GM12873 (cell line): ENCODE data around the gene ZSCAN23.

Source experiments
- TF ChIP-seq, protein P1 (sequence below): IDR thresholded peaks from 2 replicates; pipeline ENCODE4 v1.5.1; 2012; ENCODE audit warnings: low read depth, mild to moderate bottlenecking, moderate library complexity, low read length, control low read depth; ENCODE audit not compliant: insufficient read depth; ENCODE audit errors: missing control alignments

ZSCAN23 gene

GRCh38 chr6:28443112-28443773, at the start of gene ZSCAN23:
Gene ZSCAN23, minus strand, starts transcription at chr6:28443491. Its CDS starts 7,225 bp downstream, at chr6:28436266.
- TF ChIP-seq, protein P1, sequence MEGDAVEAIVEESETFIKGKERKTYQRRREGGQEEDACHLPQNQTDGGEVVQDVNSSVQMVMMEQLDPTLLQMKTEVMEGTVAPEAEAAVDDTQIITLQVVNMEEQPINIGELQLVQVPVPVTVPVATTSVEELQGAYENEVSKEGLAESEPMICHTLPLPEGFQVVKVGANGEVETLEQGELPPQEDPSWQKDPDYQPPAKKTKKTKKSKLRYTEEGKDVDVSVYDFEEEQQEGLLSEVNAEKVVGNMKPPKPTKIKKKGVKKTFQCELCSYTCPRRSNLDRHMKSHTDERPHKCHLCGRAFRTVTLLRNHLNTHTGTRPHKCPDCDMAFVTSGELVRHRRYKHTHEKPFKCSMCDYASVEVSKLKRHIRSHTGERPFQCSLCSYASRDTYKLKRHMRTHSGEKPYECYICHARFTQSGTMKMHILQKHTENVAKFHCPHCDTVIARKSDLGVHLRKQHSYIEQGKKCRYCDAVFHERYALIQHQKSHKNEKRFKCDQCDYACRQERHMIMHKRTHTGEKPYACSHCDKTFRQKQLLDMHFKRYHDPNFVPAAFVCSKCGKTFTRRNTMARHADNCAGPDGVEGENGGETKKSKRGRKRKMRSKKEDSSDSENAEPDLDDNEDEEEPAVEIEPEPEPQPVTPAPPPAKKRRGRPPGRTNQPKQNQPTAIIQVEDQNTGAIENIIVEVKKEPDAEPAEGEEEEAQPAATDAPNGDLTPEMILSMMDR, result no peak

- TF ChIP-seq, protein P1, result no peak
Measured at GRCh38 chr6:28491984-28492317, 48.7 kb upstream of the ZSCAN23 start.

DNA sequence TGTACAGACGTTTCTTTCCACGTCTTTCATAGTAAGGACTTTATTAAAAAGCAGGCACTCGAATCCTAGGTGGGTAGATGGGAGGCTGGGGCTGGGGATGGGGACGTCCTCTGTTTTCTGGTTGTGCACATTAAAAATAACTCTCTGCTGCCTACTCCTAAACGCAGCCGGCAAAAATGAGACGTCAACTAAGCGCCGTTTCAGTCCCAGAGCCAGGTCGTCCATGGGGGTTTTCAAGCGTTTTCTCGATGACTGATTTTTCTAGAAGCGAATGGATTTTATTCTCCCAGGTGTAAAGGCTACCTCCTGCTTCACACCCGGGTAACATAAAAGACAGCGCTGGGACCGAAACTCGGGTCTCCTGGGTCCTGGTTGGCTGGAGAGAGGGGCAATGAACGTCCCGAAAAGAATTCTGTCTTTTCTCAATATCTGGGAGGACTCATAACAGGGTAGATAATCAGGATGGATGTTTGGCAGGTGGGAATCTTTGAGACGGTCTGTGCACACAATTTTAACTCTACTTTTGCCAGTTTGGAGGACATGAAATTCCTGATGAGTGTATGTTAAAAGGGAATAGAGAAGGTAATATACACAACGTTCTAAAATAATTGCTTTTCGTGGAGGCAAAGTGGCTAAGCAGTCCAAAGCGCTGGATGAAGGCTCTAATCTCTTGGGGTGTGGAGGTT, 47.1 kb upstream of the ZSCAN23 start:
- TF ChIP-seq, protein P1, result no peak

GRCh38 chr6:28489366-28490204, 46.3 kb upstream of the ZSCAN23 start:
- TF ChIP-seq, protein P1, result no peak

- TF ChIP-seq, protein P1, result no peak
Measured at GRCh38 chr6:28488916-28489365, 45.6 kb upstream of the ZSCAN23 start.

GRCh38 chr6:28486988-28487742, 43.9 kb upstream of the ZSCAN23 start:
- TF ChIP-seq, protein P1, result no peak
